Vagina (tissue), 2 donors: ENCODE data around the gene TPSAB1. TPM values are rescaled to one million over a fixed set of nuclear protein-coding genes. Genes with fewer than 3 reads are reported as not detected.
"Not testable (repeated sequence)": the region's sequence is repeated elsewhere in the genome, so short reads cannot be mapped to it uniquely, and the experiment has no call there.

Experiments used
- DNase-seq, 2 donors: peaks; one replicate each; pipeline ENCODE4 v3.0.0-alpha.2; 2017; ENCODE audit errors: extremely low spot score in 2 of 2
- H3K27ac ChIP-seq: fragments of 200-600 bp; sonication (generic); one replicate; pipeline ENCODE4 v1.5.1; 2019
- H3K27me3 ChIP-seq: fragments of 200-600 bp; sonication (generic); one replicate; pipeline ENCODE4 v1.5.1; 2019
- H3K36me3 ChIP-seq, 2 donors: fragments of 200-600 bp; sonication (generic); one replicate each; pipeline ENCODE4 v1.5.1; 2017 to 2019
- H3K4me1 ChIP-seq: fragments of 200-600 bp; sonication (generic); one replicate; pipeline ENCODE4 v1.5.1; 2019
- H3K4me3 ChIP-seq, 2 donors: fragments of 200-600 bp; sonication (generic); 1 replicate in 1 of 2; 2 replicates in 1 of 2; pipeline ENCODE4 v1.5.1; 2016 to 2019
- H3K9me3 ChIP-seq: fragments of 200-600 bp; sonication (generic); one replicate; pipeline ENCODE4 v1.5.1; 2019
- CTCF ChIP-seq, 3 experiments: fragments of 450-650 bp in 2 of 3; fragments of 200-600 bp in 1 of 3; sonication (generic) in 1 of 3; IDR thresholded peaks; one replicate each; pipeline ENCODE4 v1.5.1; 2017 to 2019; ENCODE audit warnings: antibody characterized with exemption in 3 of 3, mild to moderate bottlenecking in 2 of 3, moderate library complexity in 2 of 3
- POLR2A ChIP-seq, 2 donors: fragments of 450-650 bp; IDR thresholded peaks; one replicate each; pipeline ENCODE4 v1.6.1; 2017; ENCODE audit warnings: antibody characterized with exemption in 2 of 2, mild to moderate bottlenecking in 2 of 2, moderate library complexity in 2 of 2
- POLR2AphosphoS5 ChIP-seq, 2 donors: sonication (generic); formaldehyde crosslinking; IDR thresholded peaks; one replicate each; pipeline ENCODE4 v1.9.0; 2017; ENCODE audit warnings: antibody characterized with exemption in 2 of 2, mild to moderate bottlenecking in 2 of 2, low read depth in 1 of 2; ENCODE audit not compliant: insufficient read depth in 1 of 2
- intact Hi-C: fragments of 100-400 bp; cut with DNase I; formaldehyde crosslinking; loops from one replicate; pipeline ENCODE4 v1.15.1; 2023
- total RNA-seq: library from RNA; depleted of rRNA; stranded (reverse); fragments of >200 nt; gene quantifications from one replicate; pipeline ENCODE4 v1.2.3, GENCODE V29; 2016

The TPSAB1 gene
- total RNA-seq, 1 donor from 2014 or later = 70.0 TPM

GRCh38 chr16:1263591-1264344 lies 23.3 kb downstream of the TPSAB1 start:
- no peaks in the 10 kb centered on the region for H3K36me3 ChIP-seq
- TF ChIP-seq POLR2AphosphoS5 (IDR thresholded peaks at IDR 0.05; ENCODE audit: insufficient read depth in 1 of 2, low read depth in 1 of 2) (no peak), POLR2A (IDR thresholded peaks at IDR 0.05) (no peak), CTCF (IDR thresholded peaks at IDR 0.05) (no peak)
- peaks cover 7% of the 10 kb centered on the region for H3K4me1 ChIP-seq
- no peak overlapping the region for H3K27ac ChIP-seq
- H3K27me3 ChIP-seq = peaks cover 7% of the 10 kb centered on the region
- no peak overlapping the region for H3K4me3 ChIP-seq
- intact Hi-C loops = no loop called here
- DNase-seq = no peak
- H3K9me3 ChIP-seq = no peaks in the 10 kb centered on the region

- Histone ChIP-seq H3K4me1 (no peaks in the 10 kb centered on the region), H3K27ac (no peak overlapping the region), H3K27me3 (no peaks in the 10 kb centered on the region), H3K36me3 (no peaks in the 10 kb centered on the region), H3K9me3 (no peaks in the 10 kb centered on the region), H3K4me3 (no peak overlapping the region)
- intact Hi-C loops = no loop called here
- no peak for DNase-seq
- TF ChIP-seq POLR2AphosphoS5 (IDR thresholded peaks at IDR 0.05; ENCODE audit: insufficient read depth in 1 of 2, low read depth in 1 of 2) (no peak), CTCF (IDR thresholded peaks at IDR 0.05) (no peak), POLR2A (IDR thresholded peaks at IDR 0.05) (no peak)
These were observed 24.0 kb downstream of the TPSAB1 start for GRCh38 chr16:1264345-1265089.

DNA sequence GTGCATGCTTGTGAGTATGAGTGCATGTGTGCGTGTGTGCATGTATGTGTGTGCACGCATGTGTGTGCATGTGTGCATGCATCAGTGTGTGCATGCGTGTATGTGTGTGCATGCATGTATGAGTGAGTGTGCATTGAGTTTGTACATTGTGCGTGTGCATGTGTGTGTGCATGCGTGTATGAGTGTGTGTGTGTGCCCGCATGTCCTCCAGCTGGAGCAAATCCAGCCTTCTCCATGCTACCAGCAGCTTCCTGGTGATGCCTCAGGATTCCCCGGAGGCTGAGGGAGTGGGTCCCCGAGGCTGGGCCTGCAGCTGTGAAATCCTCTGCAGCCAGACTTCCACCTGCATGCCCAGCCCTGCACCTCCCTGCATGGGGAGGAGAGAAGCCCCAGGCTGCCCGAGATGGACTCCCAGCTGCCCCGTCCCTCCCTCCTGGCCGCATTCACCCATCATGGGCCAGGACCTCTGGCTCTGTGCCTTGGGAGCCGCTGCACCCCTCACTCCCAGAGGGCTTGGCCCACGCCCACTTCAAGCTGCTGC lies 24.7 kb downstream of the TPSAB1 start:
- intact Hi-C loops = no loop called here

GRCh38 chr16:1265826-1266225 lies 25.3 kb downstream of the TPSAB1 start:
- no peaks in the 10 kb centered on the region for H3K36me3 ChIP-seq
- no peak overlapping the region for H3K27ac ChIP-seq
- H3K9me3 ChIP-seq = no peaks in the 10 kb centered on the region
- no peaks in the 10 kb centered on the region for H3K27me3 ChIP-seq
- no peak overlapping the region for H3K4me3 ChIP-seq
- TF ChIP-seq POLR2A (IDR thresholded peaks at IDR 0.05) (no peak), CTCF (IDR thresholded peaks at IDR 0.05) (no peak), POLR2AphosphoS5 (IDR thresholded peaks at IDR 0.05; ENCODE audit: insufficient read depth in 1 of 2, low read depth in 1 of 2) (no peak)
- H3K4me1 ChIP-seq = no peaks in the 10 kb centered on the region
- intact Hi-C loops = no loop called here
- no peak for DNase-seq

More for the DNA sequence above, 24.7 kb downstream of the TPSAB1 start:
- Histone ChIP-seq H3K4me3 (no peak overlapping the region), H3K4me1 (no peaks in the 10 kb centered on the region), H3K36me3 (no peaks in the 10 kb centered on the region), H3K27ac (no peak overlapping the region), H3K27me3 (no peaks in the 10 kb centered on the region), H3K9me3 (no peaks in the 10 kb centered on the region)
- TF ChIP-seq POLR2AphosphoS5 (IDR thresholded peaks at IDR 0.05; ENCODE audit: insufficient read depth in 1 of 2, low read depth in 1 of 2) (no peak), CTCF (IDR thresholded peaks at IDR 0.05) (no peak), POLR2A (IDR thresholded peaks at IDR 0.05) (no peak)
- DNase-seq = no peak

DNA sequence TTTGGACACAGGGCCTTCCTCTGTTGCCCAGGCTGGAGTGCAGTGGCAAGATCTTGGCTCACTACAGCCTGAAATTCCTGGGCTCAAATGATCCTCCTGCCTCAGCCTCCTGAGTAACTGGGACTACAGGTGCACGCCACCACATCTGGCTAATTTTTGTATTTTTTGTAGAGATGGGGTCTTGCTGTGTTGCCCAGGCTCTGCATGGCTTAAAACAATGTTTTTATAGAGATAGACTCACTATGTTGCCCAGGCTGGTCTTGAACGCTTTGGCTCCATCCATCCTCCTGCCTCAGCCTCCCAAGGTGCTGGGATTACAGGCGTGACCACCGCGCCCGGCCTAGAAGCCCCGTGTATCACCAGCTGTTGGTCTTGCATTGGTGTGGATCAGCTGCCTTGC lies 28.9 kb downstream of the TPSAB1 start:
- intact Hi-C loops, H3K36me3 ChIP-seq, H3K9me3 ChIP-seq, H3K27ac ChIP-seq, H3K4me1 ChIP-seq, H3K27me3 ChIP-seq, DNase-seq, H3K4me3 ChIP-seq: not testable (repeated sequence)
